Epithelial cell of esophagus (primary cell): ENCODE results near the gene BIN2.

Experiments
- DNase-seq: peaks from one replicate; pipeline ENCODE4 v3.0.0; 2010; ENCODE audit warnings: low read depth
- H3K4me3 ChIP-seq: 2 replicates; pipeline ENCODE4 v1.5.1; 2011; ENCODE audit warnings: mild to moderate bottlenecking, low read length, control low read depth
- TF ChIP-seq, protein P1 (sequence below): IDR thresholded peaks from 2 replicates; pipeline ENCODE4 v1.5.1; 2011; ENCODE audit warnings: low read depth, mild to moderate bottlenecking, low read length, control low read depth, inconsistent platforms; ENCODE audit not compliant: insufficient read depth; ENCODE audit errors: missing control alignments

The BIN2 gene

DNA sequence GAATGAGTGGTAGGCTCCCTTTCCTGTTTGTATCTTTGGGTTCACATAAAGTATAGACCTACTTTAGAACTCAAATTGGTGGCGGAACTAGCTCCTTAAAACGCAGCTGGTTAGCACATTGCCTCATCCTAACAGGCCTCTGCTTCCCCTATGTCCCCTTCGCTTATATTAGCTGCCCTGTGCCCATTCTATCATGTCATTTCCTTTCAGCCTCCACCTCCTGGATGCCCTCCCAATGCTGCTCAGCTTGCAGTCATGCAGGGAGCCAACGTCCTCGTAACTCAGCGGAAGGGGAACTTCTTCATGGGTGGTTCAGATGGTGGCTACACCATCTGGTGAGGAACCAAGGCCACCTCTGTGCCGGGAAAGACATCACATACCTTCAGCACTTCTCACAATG, 81.9 kb downstream of the BIN2 start:
- no peak overlapping the region for H3K4me3 ChIP-seq
- TF ChIP-seq, protein P1, sequence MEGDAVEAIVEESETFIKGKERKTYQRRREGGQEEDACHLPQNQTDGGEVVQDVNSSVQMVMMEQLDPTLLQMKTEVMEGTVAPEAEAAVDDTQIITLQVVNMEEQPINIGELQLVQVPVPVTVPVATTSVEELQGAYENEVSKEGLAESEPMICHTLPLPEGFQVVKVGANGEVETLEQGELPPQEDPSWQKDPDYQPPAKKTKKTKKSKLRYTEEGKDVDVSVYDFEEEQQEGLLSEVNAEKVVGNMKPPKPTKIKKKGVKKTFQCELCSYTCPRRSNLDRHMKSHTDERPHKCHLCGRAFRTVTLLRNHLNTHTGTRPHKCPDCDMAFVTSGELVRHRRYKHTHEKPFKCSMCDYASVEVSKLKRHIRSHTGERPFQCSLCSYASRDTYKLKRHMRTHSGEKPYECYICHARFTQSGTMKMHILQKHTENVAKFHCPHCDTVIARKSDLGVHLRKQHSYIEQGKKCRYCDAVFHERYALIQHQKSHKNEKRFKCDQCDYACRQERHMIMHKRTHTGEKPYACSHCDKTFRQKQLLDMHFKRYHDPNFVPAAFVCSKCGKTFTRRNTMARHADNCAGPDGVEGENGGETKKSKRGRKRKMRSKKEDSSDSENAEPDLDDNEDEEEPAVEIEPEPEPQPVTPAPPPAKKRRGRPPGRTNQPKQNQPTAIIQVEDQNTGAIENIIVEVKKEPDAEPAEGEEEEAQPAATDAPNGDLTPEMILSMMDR = no peak
- DNase-seq = no peak

DNA sequence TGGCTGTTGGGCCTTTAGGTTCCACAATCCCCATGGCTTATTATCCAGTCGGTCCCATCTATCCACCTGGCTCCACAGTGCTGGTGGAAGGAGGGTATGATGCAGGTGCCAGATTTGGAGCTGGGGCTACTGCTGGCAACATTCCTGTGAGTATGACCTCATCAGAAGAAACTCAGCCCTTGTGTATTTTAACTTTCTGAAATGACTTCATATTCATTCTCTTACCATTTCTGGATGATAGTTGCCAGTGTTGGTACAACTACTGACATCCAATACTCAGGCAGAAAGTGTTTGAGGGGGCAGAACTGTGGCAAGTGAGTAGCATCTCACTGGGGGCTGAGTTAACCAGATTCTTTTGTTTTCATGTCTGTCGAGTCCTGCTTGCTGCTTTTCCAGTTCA, 83.0 kb downstream of the BIN2 start:
- TF ChIP-seq, protein P1 = no peak
- no peak overlapping the region for H3K4me3 ChIP-seq
- peak; percentile 49 for DNase-seq

DNA sequence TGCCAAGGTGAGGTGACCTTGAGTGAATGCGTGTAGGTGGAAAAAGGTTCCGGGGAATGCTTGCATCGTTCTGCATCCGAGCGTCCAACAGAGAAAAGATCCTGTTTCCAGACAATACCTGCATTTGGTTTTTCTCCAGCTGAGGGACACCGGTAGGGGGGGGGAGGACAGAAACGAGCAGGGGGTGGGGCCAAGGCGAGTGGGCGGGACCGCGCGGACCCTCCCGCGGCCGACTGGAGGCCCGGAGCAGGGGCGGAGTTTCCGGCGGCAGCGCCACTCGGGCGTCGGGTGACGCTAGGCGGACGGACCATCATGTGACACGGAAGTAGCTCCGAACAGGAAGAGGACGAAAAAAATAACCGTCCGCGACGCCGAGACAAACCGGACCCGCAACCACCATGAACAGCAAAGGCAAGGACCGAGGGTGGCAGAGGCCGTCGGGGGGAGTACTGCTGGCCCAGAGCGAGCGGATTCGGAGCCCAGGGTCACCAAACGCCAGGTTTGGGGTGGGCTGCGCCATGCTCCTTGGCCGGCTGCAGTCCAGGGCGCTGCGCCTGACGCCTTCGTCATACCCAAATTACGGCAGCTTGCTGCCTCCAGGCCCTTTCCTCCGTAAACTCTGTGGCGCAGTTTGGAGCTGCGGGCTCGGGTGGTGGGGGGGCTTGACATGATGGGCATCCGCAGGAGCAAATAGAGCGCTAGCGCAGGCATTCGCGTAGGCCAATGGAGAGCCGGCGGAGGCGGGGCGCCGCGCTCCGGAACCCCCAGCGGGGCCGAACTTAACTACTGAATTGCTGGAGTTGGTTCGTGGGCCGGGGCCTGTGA, 85.3 kb downstream of the BIN2 start, which contains the start of gene DAZAP2:
Gene DAZAP2, plus strand, starts transcription at position 317 of the 825 bp plus-strand sequence. Its CDS starts 82 bp downstream, at position 399.
- peak; percentile 96 for DNase-seq
- peak within 1 kb of the TSS; percentile 100 for H3K4me3 ChIP-seq
- TF ChIP-seq, protein P1 = peak; percentile 35

DNA sequence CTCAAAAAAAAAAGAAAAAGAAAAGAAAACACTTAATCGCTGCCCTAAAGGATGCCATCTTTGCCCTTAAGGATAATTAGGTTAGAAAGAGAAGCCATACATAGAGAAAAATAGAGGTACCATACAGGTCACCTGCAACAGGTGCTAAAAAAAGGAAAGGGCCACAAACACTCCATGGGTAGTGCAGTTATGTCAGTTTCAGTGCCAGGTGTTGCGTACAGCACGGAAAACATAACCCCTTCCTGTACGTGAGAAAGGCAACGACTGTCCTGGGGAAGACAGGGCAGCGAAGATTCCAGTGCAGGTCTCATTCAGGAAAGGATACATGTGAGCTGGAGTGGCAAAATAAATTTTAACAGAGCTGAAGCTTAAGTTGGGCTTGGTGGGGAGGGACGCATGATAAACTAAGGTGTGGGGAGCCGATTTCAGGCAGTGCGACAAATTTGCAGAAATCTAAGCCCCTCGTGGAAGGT, 85.9 kb downstream of the BIN2 start:
- H3K4me3 ChIP-seq = peak overlapping the region; percentile 100
- TF ChIP-seq, protein P1 = no peak
- DNase-seq = peak; percentile 28

DNA sequence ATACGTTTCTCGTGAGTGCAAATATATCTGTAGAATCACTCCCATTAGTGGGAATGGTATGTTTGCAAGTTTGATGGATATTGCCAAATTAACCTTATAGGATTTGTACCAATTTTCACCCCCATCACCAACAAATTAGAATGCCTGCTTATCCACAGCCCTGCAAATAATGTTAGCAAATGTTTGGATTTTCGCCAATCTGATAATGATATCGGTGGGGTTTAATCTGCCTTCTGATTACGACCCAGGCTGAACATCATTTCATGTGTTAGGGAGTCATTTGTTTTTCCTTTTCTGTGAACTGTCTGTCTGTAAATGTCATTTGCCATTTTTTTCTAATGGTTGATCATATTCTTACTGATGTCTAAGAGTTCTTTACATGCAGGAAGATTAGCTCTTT, 89.4 kb downstream of the BIN2 start:
- TF ChIP-seq, protein P1 = no peak
- no peak for DNase-seq
- H3K4me3 ChIP-seq = no peak overlapping the region

DNA sequence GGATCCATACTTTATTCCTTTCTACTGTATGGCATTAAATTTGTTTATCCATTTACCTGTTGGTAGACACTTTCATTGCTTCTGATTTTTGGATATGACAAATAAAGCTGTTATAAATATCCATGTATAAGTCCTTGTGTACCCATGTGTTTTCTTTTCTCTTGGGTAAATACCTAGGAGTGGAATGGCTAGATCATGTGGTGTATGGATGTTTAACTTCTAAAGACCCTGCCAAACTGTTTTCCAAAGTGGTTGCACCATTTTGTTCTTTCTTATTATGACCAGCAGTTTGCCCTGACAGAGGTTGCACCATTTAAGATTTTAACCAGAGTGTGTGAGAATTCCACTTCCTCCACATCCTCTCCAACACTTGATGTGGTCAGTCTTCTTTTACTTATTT, 91.3 kb downstream of the BIN2 start:
- TF ChIP-seq, protein P1 = no peak
- no peak overlapping the region for H3K4me3 ChIP-seq
- DNase-seq = no peak
